Neural progenitor cell (in vitro differentiated cells): ENCODE data around the gene ARHGAP33. TPM values are rescaled to one million over a fixed set of nuclear protein-coding genes. Genes with fewer than 3 reads are reported as not detected.

Experiments used
- DNase-seq: peaks from one replicate; pipeline ENCODE4 v3.0.0-alpha.2; 2016; ENCODE audit warnings: low spot score
- H2AFZ ChIP-seq: fragments of 200-600 bp; sonication (generic); replicated peaks from 2 replicates; pipeline ENCODE4 v1.6.1; 2016; ENCODE audit warnings: antibody characterized with exemption
- H3F3A ChIP-seq: fragments of 200-600 bp; sonication (generic); 2 replicates; pipeline ENCODE4 v1.6.1; 2016; ENCODE audit warnings: antibody characterized with exemption, low read depth
- H3K27ac ChIP-seq: fragments of 200-600 bp; sonication (generic); 2 replicates; pipeline ENCODE4 v1.5.1; 2016; ENCODE audit warnings: mild to moderate bottlenecking
- H3K27me3 ChIP-seq: fragments of 200-600 bp; sonication (generic); 2 replicates; pipeline ENCODE4 v1.6.1; 2016; ENCODE audit warnings: mild to moderate bottlenecking, moderate library complexity
- H3K36me3 ChIP-seq: fragments of 200-600 bp; sonication (generic); 2 replicates; pipeline ENCODE4 v1.5.1; 2016
- H3K4me1 ChIP-seq: fragments of 200-600 bp; sonication (generic); 2 replicates; pipeline ENCODE4 v1.6.1; 2016; ENCODE audit warnings: mixed run types
- H3K4me2 ChIP-seq: fragments of 200-600 bp; sonication (generic); 2 replicates; pipeline ENCODE4 v1.6.1; 2016
- H3K4me3 ChIP-seq: fragments of 200-600 bp; sonication (generic); 2 replicates; pipeline ENCODE4 v1.5.1; 2016
- H3K79me2 ChIP-seq: fragments of 200-600 bp; sonication (generic); 2 replicates; pipeline ENCODE4 v1.6.1; 2016; ENCODE audit warnings: low read depth
- H3K9ac ChIP-seq: fragments of 200-600 bp; sonication (generic); 2 replicates; pipeline ENCODE4 v1.6.1; 2016
- H3K9me3 ChIP-seq: fragments of 200-600 bp; sonication (generic); 2 replicates; pipeline ENCODE4 v1.5.1; 2016; ENCODE audit warnings: low read depth
- H4K20me1 ChIP-seq: fragments of 200-600 bp; sonication (generic); 2 replicates; pipeline ENCODE4 v1.6.1; 2016; ENCODE audit warnings: low read depth
- H3K27ac Mint-ChIP-seq: 3 replicates; pipeline ENCODE4 v1.8.0; 2021; ENCODE audit warnings: mixed read lengths
- H3K27me3 Mint-ChIP-seq: 2 replicates; pipeline ENCODE4 v1.8.0; 2022; ENCODE audit warnings: low read depth, mild to moderate bottlenecking, inconsistent platforms, moderate library complexity, mixed read lengths; ENCODE audit not compliant: insufficient read depth
- H3K36me3 Mint-ChIP-seq: 3 replicates; pipeline ENCODE4 v1.8.0; 2021; ENCODE audit warnings: mixed read lengths
- H3K4me1 Mint-ChIP-seq: 3 replicates; pipeline ENCODE4 v1.8.0; 2021; ENCODE audit warnings: mixed read lengths
- H3K4me3 Mint-ChIP-seq: 3 replicates; pipeline ENCODE4 v1.8.0; 2021; ENCODE audit warnings: mild to moderate bottlenecking, moderate library complexity, mixed read lengths
- H3K9me3 Mint-ChIP-seq: 3 replicates; pipeline ENCODE4 v1.8.0; 2020; ENCODE audit warnings: mixed read lengths
- CTCF ChIP-seq: fragments of 200-600 bp; sonication (generic); IDR thresholded peaks from 2 replicates; pipeline ENCODE4 v1.5.1; 2017; ENCODE audit warnings: antibody characterized with exemption, mild to moderate bottlenecking
- EZH2 ChIP-seq: fragments of 200-600 bp; sonication (generic); IDR thresholded peaks from 2 replicates; pipeline ENCODE4 v1.6.1; 2017; ENCODE audit warnings: antibody characterized with exemption, mild to moderate bottlenecking, moderate library complexity
- EZH2phosphoT487 ChIP-seq: fragments of 200-600 bp; sonication (generic); IDR thresholded peaks from 2 replicates; pipeline ENCODE4 v1.6.1; 2017; ENCODE audit warnings: antibody characterized with exemption
- total RNA-seq: library from RNA; depleted of rRNA; stranded (reverse); fragments of >200 nt; gene quantifications from 2 replicates; pipeline ENCODE4 v1.2.3, GENCODE V29; 2015; ENCODE audit warnings: low replicate concordance

The ARHGAP33 gene
- total RNA-seq, 1 donor from 2014 or later: 6.5 TPM

- no peak overlapping the region for H3K4me3 Mint-ChIP-seq
- no peak overlapping the region for H3K27ac Mint-ChIP-seq
- Histone ChIP-seq H4K20me1 (no peaks in the 10 kb centered on the region), H3K4me3 (no peak overlapping the region), H3K9ac (no peak overlapping the region), H3K4me1 (no peaks in the 10 kb centered on the region), H2AFZ (no peak overlapping the region), H3F3A (no peaks in the 10 kb centered on the region), H3K4me2 (no peak overlapping the region), H3K27me3 (no peaks in the 10 kb centered on the region), H3K79me2 (no peaks in the 10 kb centered on the region), H3K36me3 (no peaks in the 10 kb centered on the region), H3K27ac (no peak overlapping the region), H3K9me3 (no peaks in the 10 kb centered on the region)
- H3K9me3 Mint-ChIP-seq: no peaks in the 10 kb centered on the region
- peaks cover 13% of the 10 kb centered on the region for H3K27me3 Mint-ChIP-seq
- DNase-seq: no peak
- H3K4me1 Mint-ChIP-seq: no peaks in the 10 kb centered on the region
- TF ChIP-seq EZH2: no peak
- no peak for TF ChIP-seq EZH2phosphoT487
- no peak for TF ChIP-seq CTCF
- H3K36me3 Mint-ChIP-seq: peaks cover 45% of the 10 kb centered on the region
Measured at GRCh38 chr19:35729021-35729420, 46.3 kb upstream of the ARHGAP33 start.

GRCh38 chr19:35729763-35730162 lies 45.6 kb upstream of the ARHGAP33 start:
- Mint-ChIP-seq H3K27ac (no peak overlapping the region), H3K4me3 (no peak overlapping the region), H3K4me1 (no peaks in the 10 kb centered on the region), H3K27me3 (peaks cover 11% of the 10 kb centered on the region), H3K36me3 (peaks cover 47% of the 10 kb centered on the region), H3K9me3 (no peaks in the 10 kb centered on the region)
- H3K27me3 ChIP-seq: no peaks in the 10 kb centered on the region
- H3K36me3 ChIP-seq: no peaks in the 10 kb centered on the region
- no peak for TF ChIP-seq EZH2phosphoT487
- TF ChIP-seq EZH2: no peak
- no peak for TF ChIP-seq CTCF
- H3K79me2 ChIP-seq: no peaks in the 10 kb centered on the region
- H3F3A ChIP-seq: no peaks in the 10 kb centered on the region
- no peak overlapping the region for H2AFZ ChIP-seq
- no peaks in the 10 kb centered on the region for H3K9me3 ChIP-seq
- DNase-seq: no peak
- H3K9ac ChIP-seq: no peak overlapping the region
- no peak overlapping the region for H3K4me2 ChIP-seq
- H3K4me3 ChIP-seq: no peak overlapping the region
- no peaks in the 10 kb centered on the region for H3K4me1 ChIP-seq
- no peaks in the 10 kb centered on the region for H4K20me1 ChIP-seq
- no peak overlapping the region for H3K27ac ChIP-seq

- H3K4me1 ChIP-seq: no peaks in the 10 kb centered on the region
- H3K4me3 ChIP-seq: no peak overlapping the region
- H4K20me1 ChIP-seq: no peaks in the 10 kb centered on the region
- Mint-ChIP-seq H3K36me3 (peaks cover 43% of the 10 kb centered on the region), H3K27me3 (peaks cover 11% of the 10 kb centered on the region), H3K4me1 (no peaks in the 10 kb centered on the region), H3K27ac (no peak overlapping the region), H3K9me3 (no peaks in the 10 kb centered on the region), H3K4me3 (no peak overlapping the region)
- TF ChIP-seq CTCF (no peak), EZH2 (no peak), EZH2phosphoT487 (no peak)
- no peak overlapping the region for H3K9ac ChIP-seq
- no peak for DNase-seq
- no peaks in the 10 kb centered on the region for H3K9me3 ChIP-seq
- no peaks in the 10 kb centered on the region for H3F3A ChIP-seq
- no peak overlapping the region for H3K4me2 ChIP-seq
- H2AFZ ChIP-seq: no peak overlapping the region
- no peaks in the 10 kb centered on the region for H3K27me3 ChIP-seq
- no peaks in the 10 kb centered on the region for H3K79me2 ChIP-seq
- no peak overlapping the region for H3K27ac ChIP-seq
- H3K36me3 ChIP-seq: no peaks in the 10 kb centered on the region
Measured at GRCh38 chr19:35730326-35730725, 45.0 kb upstream of the ARHGAP33 start.

- no peaks in the 10 kb centered on the region for H3K36me3 ChIP-seq
- H3F3A ChIP-seq: no peaks in the 10 kb centered on the region
- Mint-ChIP-seq H3K27me3 (peaks cover 10% of the 10 kb centered on the region), H3K27ac (no peak overlapping the region), H3K4me3 (no peak overlapping the region), H3K4me1 (no peaks in the 10 kb centered on the region), H3K9me3 (no peaks in the 10 kb centered on the region), H3K36me3 (peaks cover 38% of the 10 kb centered on the region)
- no peak overlapping the region for H3K4me3 ChIP-seq
- no peaks in the 10 kb centered on the region for H3K4me1 ChIP-seq
- H3K9ac ChIP-seq: no peak overlapping the region
- no peak for TF ChIP-seq CTCF
- no peak for TF ChIP-seq EZH2
- TF ChIP-seq EZH2phosphoT487: no peak
- H4K20me1 ChIP-seq: no peaks in the 10 kb centered on the region
- H3K27ac ChIP-seq: no peak overlapping the region
- no peak overlapping the region for H2AFZ ChIP-seq
- H3K27me3 ChIP-seq: no peaks in the 10 kb centered on the region
- H3K9me3 ChIP-seq: no peaks in the 10 kb centered on the region
- H3K79me2 ChIP-seq: no peaks in the 10 kb centered on the region
- no peak overlapping the region for H3K4me2 ChIP-seq
- no peak for DNase-seq
Measured at GRCh38 chr19:35731353-35731752, 44.0 kb upstream of the ARHGAP33 start.
